AG09319 (cell line): ENCODE measurements around the gene MAP2K5.

Source experiments
- DNase-seq: peaks from one replicate; pipeline ENCODE4 v3.0.0-alpha.2; 2010; ENCODE audit warnings: low read depth; ENCODE audit errors: extremely low read depth
- TF ChIP-seq, protein P1 (sequence below): IDR thresholded peaks from 2 replicates; pipeline ENCODE4 v1.5.1; 2011; ENCODE audit warnings: low read depth, mild to moderate bottlenecking, inconsistent platforms, low read length, moderate library complexity

The MAP2K5 gene

DNA sequence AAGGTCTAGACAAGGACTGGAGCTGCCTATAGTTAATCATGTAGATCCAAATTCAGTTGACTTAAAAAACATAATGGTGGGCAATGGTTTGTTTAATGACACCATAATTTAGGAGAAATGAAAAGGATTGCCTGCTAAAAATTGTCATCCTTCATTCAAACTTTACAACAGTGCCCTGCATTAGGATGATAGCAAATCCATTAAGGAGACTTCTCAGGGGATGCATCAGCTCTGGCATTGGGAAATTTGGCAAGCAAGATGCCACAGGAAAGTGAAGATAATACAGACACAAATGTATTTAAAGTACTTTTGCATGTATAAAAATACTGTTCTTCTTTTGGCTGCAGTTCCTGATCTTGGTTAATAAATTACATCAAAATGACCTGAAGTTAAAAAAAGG, 189.7 kb downstream of the MAP2K5 start:
- DNase-seq, result no peak
- TF ChIP-seq, protein P1, sequence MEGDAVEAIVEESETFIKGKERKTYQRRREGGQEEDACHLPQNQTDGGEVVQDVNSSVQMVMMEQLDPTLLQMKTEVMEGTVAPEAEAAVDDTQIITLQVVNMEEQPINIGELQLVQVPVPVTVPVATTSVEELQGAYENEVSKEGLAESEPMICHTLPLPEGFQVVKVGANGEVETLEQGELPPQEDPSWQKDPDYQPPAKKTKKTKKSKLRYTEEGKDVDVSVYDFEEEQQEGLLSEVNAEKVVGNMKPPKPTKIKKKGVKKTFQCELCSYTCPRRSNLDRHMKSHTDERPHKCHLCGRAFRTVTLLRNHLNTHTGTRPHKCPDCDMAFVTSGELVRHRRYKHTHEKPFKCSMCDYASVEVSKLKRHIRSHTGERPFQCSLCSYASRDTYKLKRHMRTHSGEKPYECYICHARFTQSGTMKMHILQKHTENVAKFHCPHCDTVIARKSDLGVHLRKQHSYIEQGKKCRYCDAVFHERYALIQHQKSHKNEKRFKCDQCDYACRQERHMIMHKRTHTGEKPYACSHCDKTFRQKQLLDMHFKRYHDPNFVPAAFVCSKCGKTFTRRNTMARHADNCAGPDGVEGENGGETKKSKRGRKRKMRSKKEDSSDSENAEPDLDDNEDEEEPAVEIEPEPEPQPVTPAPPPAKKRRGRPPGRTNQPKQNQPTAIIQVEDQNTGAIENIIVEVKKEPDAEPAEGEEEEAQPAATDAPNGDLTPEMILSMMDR, result no peak

DNA sequence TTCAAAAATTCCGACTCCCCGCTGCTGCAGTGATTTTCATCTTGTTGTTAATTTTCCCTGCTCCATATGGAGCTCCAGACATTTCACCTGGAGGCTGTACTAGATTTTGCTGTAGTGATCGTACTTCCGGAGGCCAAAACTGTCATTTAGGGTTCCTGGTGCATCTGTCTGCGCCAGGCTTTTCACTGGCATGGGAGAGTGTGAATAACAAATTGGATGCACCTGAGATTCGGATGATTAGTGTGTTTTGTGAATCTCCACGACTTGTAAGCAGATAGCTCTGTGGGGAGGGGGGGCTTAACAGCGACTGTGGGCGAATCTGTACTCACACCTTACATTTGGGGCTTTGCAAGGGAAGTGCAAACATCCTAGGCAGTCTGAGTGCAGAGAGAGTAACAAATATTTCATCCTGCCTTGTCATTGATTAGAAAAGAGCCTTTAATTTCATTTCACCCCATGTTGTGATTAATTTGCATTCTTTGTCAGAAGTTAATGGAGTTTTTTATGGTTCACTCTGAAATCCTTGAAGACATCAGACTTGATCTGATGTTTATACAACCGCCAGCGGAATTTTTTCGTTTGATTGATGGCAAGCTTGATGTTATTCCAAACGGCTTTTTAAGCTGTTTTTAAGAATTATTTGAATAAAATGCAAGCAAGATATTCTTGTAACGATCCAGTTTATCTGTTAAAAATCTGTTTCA, 190.3 kb downstream of the MAP2K5 start:
- TF ChIP-seq, protein P1, result no peak
- DNase-seq, result no peak

DNA sequence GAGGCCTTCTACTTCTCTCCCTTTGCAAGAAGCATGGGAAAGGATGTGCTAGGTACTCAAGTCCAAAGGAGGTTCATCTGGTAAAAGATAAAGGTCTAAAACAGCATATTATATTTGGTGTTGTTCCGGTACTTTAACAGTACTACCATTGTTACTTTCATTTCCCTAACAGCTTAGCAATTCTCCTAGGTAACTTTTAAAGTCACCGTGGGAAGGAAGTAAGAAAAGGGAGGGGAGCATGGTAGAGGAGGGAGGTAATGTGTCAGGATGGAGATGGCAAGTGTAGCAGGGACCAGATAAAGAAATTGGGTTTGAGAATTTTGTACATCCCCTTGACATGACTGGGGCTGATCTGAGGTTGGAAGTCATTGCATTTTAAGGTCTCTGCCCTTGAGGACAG, 193.4 kb downstream of the MAP2K5 start:
- TF ChIP-seq, protein P1, result no peak
- DNase-seq, result no peak

DNA sequence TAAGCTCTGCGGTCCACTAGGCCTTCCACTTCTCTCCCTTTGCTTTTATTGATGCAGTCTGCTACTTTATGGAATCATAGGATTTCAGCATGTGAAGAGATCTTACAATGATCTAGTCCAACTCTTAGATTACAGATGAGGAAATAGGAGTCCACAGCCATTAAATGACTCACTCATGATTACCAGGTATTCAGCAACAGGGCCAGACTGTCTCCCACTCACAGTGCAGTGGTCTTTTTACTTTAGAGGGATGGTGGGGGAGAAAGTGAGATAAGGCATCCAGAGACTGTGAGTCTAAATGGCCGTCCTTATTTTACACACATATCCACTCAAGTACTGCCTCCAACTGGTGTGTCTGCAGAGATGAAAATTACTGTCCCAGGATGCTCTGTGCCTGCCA, 194.3 kb downstream of the MAP2K5 start:
- TF ChIP-seq, protein P1, result no peak
- DNase-seq, result no peak

DNA sequence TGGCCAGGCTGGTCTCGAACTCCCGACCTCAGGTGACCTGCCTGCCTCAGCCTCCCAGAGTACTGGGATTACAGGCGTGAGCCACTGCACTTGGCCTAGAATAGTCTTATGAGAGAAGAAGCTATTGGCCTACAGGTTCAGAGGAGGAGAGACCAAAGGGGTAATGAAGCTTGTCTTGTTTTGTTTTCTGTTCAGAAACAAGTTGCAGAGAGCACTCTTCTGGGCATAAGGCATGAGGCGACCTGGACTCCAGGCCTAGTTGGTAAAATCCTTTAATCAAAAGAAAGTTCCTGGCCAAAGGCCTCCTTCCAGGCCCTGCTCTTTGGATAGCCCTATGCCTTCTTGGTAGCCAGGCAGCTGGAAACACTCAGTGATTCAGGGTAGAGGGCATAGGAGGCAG, 195.6 kb downstream of the MAP2K5 start:
- no peak for DNase-seq

DNA sequence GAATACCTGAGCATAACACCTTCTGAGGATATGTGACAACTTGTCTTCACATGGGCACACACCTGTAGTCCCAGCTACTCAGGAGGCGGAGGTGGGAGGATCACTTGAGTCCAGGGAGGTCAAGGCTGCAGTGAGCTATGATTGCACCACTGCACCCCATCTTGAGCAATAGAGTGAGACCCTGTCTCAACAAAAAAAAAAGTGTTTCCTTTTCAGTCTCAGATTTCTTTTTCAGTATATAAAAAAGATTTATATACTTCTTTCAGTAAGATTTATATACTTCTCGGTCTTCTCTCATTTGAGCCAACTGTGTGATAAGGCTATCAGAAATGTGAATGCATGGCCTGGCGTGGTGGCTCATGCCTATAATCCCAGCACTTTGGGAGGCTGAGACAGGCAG, 197.9 kb downstream of the MAP2K5 start:
- no peak for DNase-seq
- TF ChIP-seq, protein P1, result no peak

More for the DNA sequence above, 195.6 kb downstream of the MAP2K5 start:
- TF ChIP-seq, protein P1, result no peak

DNA sequence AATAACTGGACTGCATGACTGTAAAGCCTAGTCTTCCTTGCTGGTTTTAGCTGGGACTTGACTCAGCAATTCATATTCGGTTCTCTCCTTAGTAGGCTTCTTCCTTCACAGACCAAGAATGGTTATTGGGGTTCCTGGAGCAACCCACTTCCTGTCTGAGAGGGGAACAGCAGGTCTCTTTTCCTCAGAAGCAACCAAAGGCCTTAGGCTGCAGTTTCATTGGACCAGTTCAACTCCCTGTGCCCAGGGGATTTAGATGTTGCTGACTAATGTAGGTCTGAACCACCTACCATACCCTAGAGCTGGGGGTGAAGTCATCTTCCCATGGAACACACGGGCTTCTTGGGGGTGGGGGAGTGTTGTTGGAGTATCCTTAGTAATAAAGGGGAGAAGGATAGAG, 198.8 kb downstream of the MAP2K5 start:
- DNase-seq, result no peak
- TF ChIP-seq, protein P1, result no peak
